Naive thymus-derived CD8-positive, alpha-beta T cell (primary cell): ENCODE measurements around the gene CHRNG. TPM values are rescaled to one million over a fixed set of nuclear protein-coding genes. Genes with fewer than 3 reads are reported as not detected.
"Not testable (repeated sequence)": the region's sequence is repeated elsewhere in the genome, so short reads cannot be mapped to it uniquely, and the experiment has no call there.

Source experiments
- ATAC-seq, 2 donors: fragments of 150-1000 bp; cut with Tn5 transposase in 1 of 2; sonication (Bioruptor Pico), chemical (Tn5 transposase) in 1 of 2; 1 replicate in 1 of 2; 2 replicates in 1 of 2; pipeline ENCODE4 v1.10.0; 2021; ENCODE audit warnings: mild to moderate bottlenecking in 2 of 2, moderate library complexity in 2 of 2
- POLR2A ChIA-PET: fragments of 350-600 bp; sonication (Branson Sonifier 250); formaldehyde crosslinking; loops from one replicate; lab custom pipeline; 2021; ENCODE audit warnings: antibody characterized with exemption; lab: Charles Lee
- DNase-seq, 10 donors: peaks; one replicate each; pipeline versions ENCODE4 v3.0.0 to v3.0.0-alpha.2; 2020 to 2022
- H3K27ac Mint-ChIP-seq, 10 donors: one replicate each; pipeline ENCODE4 v1.8.0; 2020 to 2022; ENCODE audit warnings: mild to moderate bottlenecking in 10 of 10, mixed read lengths in 10 of 10, moderate library complexity in 4 of 10, inconsistent platforms in 1 of 10
- H3K27me3 Mint-ChIP-seq, 5 donors: one replicate each; pipeline ENCODE4 v1.8.0; 2021 to 2022; ENCODE audit warnings: mixed read lengths in 5 of 5
- H3K36me3 Mint-ChIP-seq, 3 donors: one replicate each; pipeline ENCODE4 v1.8.0; 2020 to 2022; ENCODE audit warnings: mixed read lengths in 3 of 3, mild to moderate bottlenecking in 2 of 3, inconsistent platforms in 1 of 3
- H3K4me1 Mint-ChIP-seq, 4 donors: one replicate each; pipeline ENCODE4 v1.8.0; 2021 to 2022; ENCODE audit warnings: mixed read lengths in 4 of 4
- H3K4me3 Mint-ChIP-seq, 10 donors: one replicate each; pipeline ENCODE4 v1.8.0; 2020 to 2022; ENCODE audit warnings: mild to moderate bottlenecking in 10 of 10, mixed read lengths in 10 of 10, moderate library complexity in 6 of 10, inconsistent platforms in 1 of 10
- H3K9me3 Mint-ChIP-seq, 9 donors: one replicate each; pipeline ENCODE4 v1.8.0; 2020 to 2022; ENCODE audit warnings: mixed read lengths in 9 of 9, mild to moderate bottlenecking in 3 of 9, inconsistent platforms in 1 of 9, moderate library complexity in 1 of 9
- polyA plus RNA-seq, 3 donors: library from polyadenylated mRNA; unstranded; fragments of 300-500 nt; fragmentation: Illumina TruSeq; gene quantifications; one replicate each; pipeline ENCODE4 v1.2.3, GENCODE V29; 2021
- total RNA-seq, 8 experiments: library from RNA in 2 of 8; stranded (reverse) in 2 of 8; gene quantifications; one replicate each; pipeline ENCODE4 v1.2.3 and lab custom pipeline; 2021 to 2026

The CHRNG gene
- total and polyA plus RNA-seq, 5 experiments from 2014 or later: 0.59 TPM; not detected in 4

- no peak overlapping the region for H3K4me3 Mint-ChIP-seq
- peaks cover 2 to 10% (median 4%) of the 10 kb centered on the region in 4 donors for H3K4me1 Mint-ChIP-seq
- POLR2A ChIA-PET: interaction anchor here (0.7 to 1.6 kb wide), 2 partner anchors 13 to 120 kb away, joined by 5 read pairs; partner anchors contain the start of genes EIF4E2 and TIGD1
- no peak overlapping the region for H3K27ac Mint-ChIP-seq
- H3K9me3 Mint-ChIP-seq: no peaks in the 10 kb centered on the region
- H3K27me3 Mint-ChIP-seq: no peaks in the 10 kb centered on the region
- DNase-seq (no peak), ATAC-seq (no peak)
- peaks cover 4 to 95% (median 34%) of the 10 kb centered on the region in 3 donors for H3K36me3 Mint-ChIP-seq
Measured at GRCh38 chr2:232563580-232563979, 24.1 kb downstream of the CHRNG start.

- H3K9me3 Mint-ChIP-seq: no peaks in the 10 kb centered on the region
- H3K27me3 Mint-ChIP-seq: no peaks in the 10 kb centered on the region
- no peak overlapping the region for H3K27ac Mint-ChIP-seq
- peaks cover 2 to 6% (median 4%) of the 10 kb centered on the region in 4 donors for H3K4me1 Mint-ChIP-seq
- ATAC-seq (no peak), DNase-seq (no peak)
- peaks cover 5 to 97% (median 39%) of the 10 kb centered on the region in 3 donors for H3K36me3 Mint-ChIP-seq
- H3K4me3 Mint-ChIP-seq: no peak overlapping the region
- POLR2A ChIA-PET: no interaction called here
Measured at GRCh38 chr2:232567721-232568120, 28.2 kb downstream of the CHRNG start.

- Mint-ChIP-seq H3K36me3 (peaks cover 5 to 95% (median 42%) of the 10 kb centered on the region in 3 donors), H3K27me3 (no peaks in the 10 kb centered on the region), H3K4me3 (no peak overlapping the region), H3K27ac (peak overlapping the region in 1 of 10 donors; percentile 45), H3K4me1 (peaks cover 0 to 6% (median 2%) of the 10 kb centered on the region in 4 donors), H3K9me3 (no peaks in the 10 kb centered on the region)
- POLR2A ChIA-PET: no interaction called here
- DNase-seq (no peak), ATAC-seq (no peak)
Measured at GRCh38 chr2:232568161-232568560, 28.7 kb downstream of the CHRNG start.

- H3K4me1 Mint-ChIP-seq: peaks cover 0 to 6% (median 1%) of the 10 kb centered on the region in 4 donors
- POLR2A ChIA-PET: no interaction called here
- ATAC-seq (no peak), DNase-seq (no peak)
- H3K4me3 Mint-ChIP-seq: no peak overlapping the region
- no peaks in the 10 kb centered on the region for H3K27me3 Mint-ChIP-seq
- H3K36me3 Mint-ChIP-seq: peaks cover 5 to 97% (median 37%) of the 10 kb centered on the region in 3 donors
- H3K9me3 Mint-ChIP-seq: no peaks in the 10 kb centered on the region
- no peak overlapping the region for H3K27ac Mint-ChIP-seq
Measured at GRCh38 chr2:232569541-232569940, 30.0 kb downstream of the CHRNG start.

GRCh38 chr2:232570481-232570880 lies 31.0 kb downstream of the CHRNG start:
- ATAC-seq, H3K9me3 Mint-ChIP-seq, H3K27me3 Mint-ChIP-seq, H3K4me3 Mint-ChIP-seq, H3K27ac Mint-ChIP-seq, POLR2A ChIA-PET, H3K4me1 Mint-ChIP-seq, DNase-seq: not testable (repeated sequence)
- H3K36me3 Mint-ChIP-seq: peaks cover 5 to 97% (median 35%) of the 10 kb centered on the region in 3 donors

- no peak for ATAC-seq
Measured at GRCh38 chr2:232571026-232571474, 31.6 kb downstream of the CHRNG start.

GRCh38 chr2:232573042-232573441 lies 33.5 kb downstream of the CHRNG start:
- H3K4me3 Mint-ChIP-seq: no peak overlapping the region
- no peak overlapping the region for H3K27ac Mint-ChIP-seq
- DNase-seq (no peak), ATAC-seq (no peak)
- POLR2A ChIA-PET: no interaction called here
- H3K4me1 Mint-ChIP-seq: peaks cover 0 to 6% (median 0%) of the 10 kb centered on the region in 4 donors
- peaks cover 5 to 91% (median 29%) of the 10 kb centered on the region in 3 donors for H3K36me3 Mint-ChIP-seq
- H3K9me3 Mint-ChIP-seq: no peaks in the 10 kb centered on the region
- H3K27me3 Mint-ChIP-seq: no peaks in the 10 kb centered on the region

More at GRCh38 chr2:232571026-232571474, 31.6 kb downstream of the CHRNG start:
- Mint-ChIP-seq H3K4me3 (no peak overlapping the region), H3K27me3 (no peaks in the 10 kb centered on the region), H3K36me3 (peaks cover 5 to 95% (median 33%) of the 10 kb centered on the region in 3 donors), H3K27ac (peak overlapping the region in 1 of 10 donors; percentile 22), H3K9me3 (no peaks in the 10 kb centered on the region), H3K4me1 (peaks cover 0 to 6% (median 0%) of the 10 kb centered on the region in 4 donors)
- DNase-seq: no peak
- POLR2A ChIA-PET: no interaction called here

GRCh38 chr2:232573771-232574435 lies 34.4 kb downstream of the CHRNG start:
- DNase-seq (no peak), ATAC-seq (no peak)
- peak overlapping the region in 3 of 10 donors; percentile 40 to 62 (median 56) for H3K27ac Mint-ChIP-seq

GRCh38 chr2:232574674-232575403 lies 35.3 kb downstream of the CHRNG start:
- DNase-seq (no peak), ATAC-seq (no peak)
- peak overlapping the region in 2 of 10 donors; percentile 10 to 40 for H3K27ac Mint-ChIP-seq
- H3K9me3 Mint-ChIP-seq: no peaks in the 10 kb centered on the region
- H3K27me3 Mint-ChIP-seq: no peaks in the 10 kb centered on the region
- H3K4me1 Mint-ChIP-seq: peaks cover 0 to 3% (median 0%) of the 10 kb centered on the region in 4 donors
- H3K36me3 Mint-ChIP-seq: peaks cover 3 to 82% (median 21%) of the 10 kb centered on the region in 3 donors
- H3K4me3 Mint-ChIP-seq: no peak overlapping the region
- POLR2A ChIA-PET: no interaction called here

More at GRCh38 chr2:232573771-232574435, 34.4 kb downstream of the CHRNG start:
- Mint-ChIP-seq H3K9me3 (no peaks in the 10 kb centered on the region), H3K4me3 (no peak overlapping the region), H3K27me3 (no peaks in the 10 kb centered on the region), H3K36me3 (peaks cover 5 to 90% (median 25%) of the 10 kb centered on the region in 3 donors), H3K4me1 (peaks cover 0 to 6% (median 0%) of the 10 kb centered on the region in 4 donors)
- POLR2A ChIA-PET: no interaction called here

- ATAC-seq: no peak
- H3K36me3 Mint-ChIP-seq: peaks cover 0 to 80% (median 18%) of the 10 kb centered on the region in 3 donors
- H3K4me3 Mint-ChIP-seq: no peak overlapping the region
- DNase-seq: no peak
- peaks cover 0 to 1% (median 0%) of the 10 kb centered on the region in 4 donors for H3K4me1 Mint-ChIP-seq
- no peaks in the 10 kb centered on the region for H3K9me3 Mint-ChIP-seq
- POLR2A ChIA-PET: no interaction called here
- H3K27me3 Mint-ChIP-seq: no peaks in the 10 kb centered on the region
- peak overlapping the region in 1 of 10 donors; percentile 21 for H3K27ac Mint-ChIP-seq
Measured at GRCh38 chr2:232575404-232575746, 35.9 kb downstream of the CHRNG start.

GRCh38 chr2:232576995-232577394 lies 37.5 kb downstream of the CHRNG start:
- POLR2A ChIA-PET: no interaction called here
- H3K4me1 Mint-ChIP-seq: no peaks in the 10 kb centered on the region
- no peak for DNase-seq
- H3K27ac Mint-ChIP-seq: no peak overlapping the region
- H3K27me3 Mint-ChIP-seq: no peaks in the 10 kb centered on the region
- ATAC-seq: no peak
- peaks cover 8 to 81% (median 29%) of the 10 kb centered on the region in 3 donors for H3K36me3 Mint-ChIP-seq
- H3K4me3 Mint-ChIP-seq: no peak overlapping the region
- H3K9me3 Mint-ChIP-seq: no peaks in the 10 kb centered on the region

- no peak overlapping the region for H3K27ac Mint-ChIP-seq
- peaks cover 0 to 5% (median 0%) of the 10 kb centered on the region in 9 donors for H3K9me3 Mint-ChIP-seq
- ATAC-seq: no peak
- POLR2A ChIA-PET: interaction anchor here (0.6 kb wide), 1 partner anchor 28 kb away, joined by 6 read pairs; no protein-coding TSS in a partner anchor
- DNase-seq: no peak
- H3K36me3 Mint-ChIP-seq: peaks cover 16 to 81% (median 36%) of the 10 kb centered on the region in 3 donors
- H3K4me3 Mint-ChIP-seq: no peak overlapping the region
- no peaks in the 10 kb centered on the region for H3K4me1 Mint-ChIP-seq
- no peaks in the 10 kb centered on the region for H3K27me3 Mint-ChIP-seq
Measured at GRCh38 chr2:232577841-232578240, 38.3 kb downstream of the CHRNG start.

GRCh38 chr2:232578626-232579025 lies 39.1 kb downstream of the CHRNG start:
- no peaks in the 10 kb centered on the region for H3K27me3 Mint-ChIP-seq
- peaks cover 21 to 81% (median 43%) of the 10 kb centered on the region in 3 donors for H3K36me3 Mint-ChIP-seq
- no peak for ATAC-seq
- H3K27ac Mint-ChIP-seq: no peak overlapping the region
- no peaks in the 10 kb centered on the region for H3K4me1 Mint-ChIP-seq
- H3K9me3 Mint-ChIP-seq: peaks cover 0 to 5% (median 0%) of the 10 kb centered on the region in 9 donors
- no peak for DNase-seq
- no peak overlapping the region for H3K4me3 Mint-ChIP-seq
- POLR2A ChIA-PET: no interaction called here
